Smooth muscle cell (in vitro differentiated cells): Measurements from ENCODE around the gene SSU72. TPM values are rescaled to one million over a fixed set of nuclear protein-coding genes. Genes with fewer than 3 reads are reported as not detected.

ENCODE experiments used
- DNase-seq: peaks from one replicate; lab custom pipeline; 2025; ENCODE audit not compliant: unreplicated experiment; lab: John Stamatoyannopoulos, UW
- H2AFZ ChIP-seq: fragments of 200-600 bp; sonication (generic); 2 replicates; pipeline ENCODE4 v1.6.0; 2016; ENCODE audit warnings: antibody characterized with exemption, low read depth, mild to moderate bottlenecking
- H3F3A ChIP-seq: fragments of 200-600 bp; sonication (generic); 2 replicates; pipeline ENCODE4 v1.6.0; 2017; ENCODE audit warnings: antibody characterized with exemption, low read depth
- H3K27ac ChIP-seq: fragments of 200-600 bp; sonication (generic); 2 replicates; pipeline ENCODE4 v1.5.1; 2016; ENCODE audit warnings: low read depth, mild to moderate bottlenecking
- H3K27me3 ChIP-seq: fragments of 200-600 bp; sonication (generic); 2 replicates; pipeline ENCODE4 v1.6.1; 2016; ENCODE audit warnings: low read depth, mild to moderate bottlenecking
- H3K36me3 ChIP-seq: fragments of 200-600 bp; sonication (generic); 2 replicates; pipeline ENCODE4 v1.5.1; 2016; ENCODE audit warnings: low read depth
- H3K4me1 ChIP-seq: fragments of 200-600 bp; sonication (generic); 2 replicates; pipeline ENCODE4 v1.5.1; 2016; ENCODE audit warnings: low read depth
- H3K4me2 ChIP-seq: fragments of 200-600 bp; sonication (generic); 2 replicates; pipeline ENCODE4 v1.6.0; 2016; ENCODE audit warnings: mild to moderate bottlenecking
- H3K4me3 ChIP-seq: fragments of 200-600 bp; sonication (generic); 2 replicates; pipeline ENCODE4 v1.5.1; 2016; ENCODE audit warnings: mild to moderate bottlenecking
- H3K79me2 ChIP-seq: fragments of 200-600 bp; sonication (generic); 2 replicates; pipeline ENCODE4 v1.6.0; 2016; ENCODE audit warnings: low read depth, mild to moderate bottlenecking
- H3K9ac ChIP-seq: fragments of 200-600 bp; sonication (generic); 2 replicates; pipeline ENCODE4 v1.6.0; 2016; ENCODE audit warnings: low read depth
- H3K9me3 ChIP-seq: fragments of 200-600 bp; sonication (generic); replicated peaks from 2 replicates; pipeline ENCODE4 v1.5.1; 2016; ENCODE audit warnings: low read depth
- H4K20me1 ChIP-seq: fragments of 200-600 bp; sonication (generic); 2 replicates; pipeline ENCODE4 v1.6.0; 2016; ENCODE audit warnings: low read depth
- CTCF ChIP-seq: fragments of 200-600 bp; sonication (generic); IDR thresholded peaks from 2 replicates; pipeline ENCODE4 v1.5.1; 2017; ENCODE audit warnings: borderline replicate concordance, mild to moderate bottlenecking, antibody characterized with exemption; ENCODE audit not compliant: insufficient read depth, poor library complexity, severe bottlenecking
- WGBS: methylation state at CpG from one replicate; pipeline ENCODE4 v1.1.7; 2016; ENCODE audit warnings: low lambda C conversion rate; 5-methylcytosine and 5-hydroxymethylcytosine counted together
- polyA plus RNA-seq: library from polyadenylated mRNA; unstranded; fragments of >200 nt; fragmentation: Nextera tagmentation; extraction: Ambion mirVana; gene quantifications from 2 replicates; pipeline ENCODE4 v1.2.1, GENCODE V29; 2016
- total RNA-seq: library from RNA; depleted of rRNA; stranded (reverse); fragments of >200 nt; gene quantifications from 2 replicates; pipeline ENCODE4 v1.2.3, GENCODE V29; 2014

The SSU72 gene
- total and polyA plus RNA-seq, 2 experiments from 2014 or later: 116 to 223 TPM

- Histone ChIP-seq H3F3A (peaks cover 6% of the 10 kb centered on the region), H3K4me2 (no peak overlapping the region), H3K79me2 (peaks cover 3% of the 10 kb centered on the region), H3K4me3 (no peak overlapping the region), H3K36me3 (no peaks in the 10 kb centered on the region), H3K27me3 (no peaks in the 10 kb centered on the region), H3K4me1 (peaks cover 7% of the 10 kb centered on the region), H4K20me1 (peaks cover 7% of the 10 kb centered on the region), H2AFZ (no peak overlapping the region), H3K9ac (no peak overlapping the region), H3K27ac (no peak overlapping the region), H3K9me3 (no peaks in the 10 kb centered on the region)
- no peak for TF ChIP-seq CTCF
- 95% methylated on average over 23 of the region's 23 CpGs for WGBS
- no peak for DNase-seq
These were observed 36.3 kb downstream of the SSU72 start for GRCh38 chr1:1538334-1538733.

- H2AFZ ChIP-seq: no peak overlapping the region
- no peak overlapping the region for H3K27ac ChIP-seq
- no peak overlapping the region for H3K4me2 ChIP-seq
- WGBS: 98% methylated on average over 32 of the region's 32 CpGs
- H3K79me2 ChIP-seq: peaks cover 3% of the 10 kb centered on the region
- H3K9ac ChIP-seq: no peak overlapping the region
- no peak for DNase-seq
- H3K27me3 ChIP-seq: no peaks in the 10 kb centered on the region
- H3K4me1 ChIP-seq: peaks cover 7% of the 10 kb centered on the region
- H3K36me3 ChIP-seq: no peaks in the 10 kb centered on the region
- peaks cover 7% of the 10 kb centered on the region for H4K20me1 ChIP-seq
- no peak for TF ChIP-seq CTCF
- no peak overlapping the region for H3K4me3 ChIP-seq
- peaks cover 6% of the 10 kb centered on the region for H3F3A ChIP-seq
- no peaks in the 10 kb centered on the region for H3K9me3 ChIP-seq
These were observed 36.9 kb downstream of the SSU72 start for GRCh38 chr1:1537626-1538250.

GRCh38 chr1:1536938-1537546 lies 37.6 kb downstream of the SSU72 start:
- Histone ChIP-seq H3K9ac (no peak overlapping the region), H3K27ac (no peak overlapping the region), H2AFZ (no peak overlapping the region), H3F3A (peaks cover 5% of the 10 kb centered on the region), H3K79me2 (peaks cover 3% of the 10 kb centered on the region), H4K20me1 (peaks cover 7% of the 10 kb centered on the region), H3K27me3 (no peaks in the 10 kb centered on the region), H3K4me2 (no peak overlapping the region), H3K36me3 (no peaks in the 10 kb centered on the region), H3K4me1 (peaks cover 7% of the 10 kb centered on the region), H3K9me3 (no peaks in the 10 kb centered on the region), H3K4me3 (no peak overlapping the region)
- no peak for TF ChIP-seq CTCF
- WGBS: 96% methylated on average over 15 of the region's 15 CpGs
- no peak for DNase-seq
